ENCODE results near the gene AK1. TPM values are rescaled to one million over a fixed set of nuclear protein-coding genes. Genes with fewer than 3 reads are reported as not detected.

The AK1 gene
- total and polyA plus RNA-seq, 2 of the 8 experiments (the other 6 are each of a cell fraction or from before 2014, with no cell fraction given), result 37.9 to 39.2 TPM

DNA sequence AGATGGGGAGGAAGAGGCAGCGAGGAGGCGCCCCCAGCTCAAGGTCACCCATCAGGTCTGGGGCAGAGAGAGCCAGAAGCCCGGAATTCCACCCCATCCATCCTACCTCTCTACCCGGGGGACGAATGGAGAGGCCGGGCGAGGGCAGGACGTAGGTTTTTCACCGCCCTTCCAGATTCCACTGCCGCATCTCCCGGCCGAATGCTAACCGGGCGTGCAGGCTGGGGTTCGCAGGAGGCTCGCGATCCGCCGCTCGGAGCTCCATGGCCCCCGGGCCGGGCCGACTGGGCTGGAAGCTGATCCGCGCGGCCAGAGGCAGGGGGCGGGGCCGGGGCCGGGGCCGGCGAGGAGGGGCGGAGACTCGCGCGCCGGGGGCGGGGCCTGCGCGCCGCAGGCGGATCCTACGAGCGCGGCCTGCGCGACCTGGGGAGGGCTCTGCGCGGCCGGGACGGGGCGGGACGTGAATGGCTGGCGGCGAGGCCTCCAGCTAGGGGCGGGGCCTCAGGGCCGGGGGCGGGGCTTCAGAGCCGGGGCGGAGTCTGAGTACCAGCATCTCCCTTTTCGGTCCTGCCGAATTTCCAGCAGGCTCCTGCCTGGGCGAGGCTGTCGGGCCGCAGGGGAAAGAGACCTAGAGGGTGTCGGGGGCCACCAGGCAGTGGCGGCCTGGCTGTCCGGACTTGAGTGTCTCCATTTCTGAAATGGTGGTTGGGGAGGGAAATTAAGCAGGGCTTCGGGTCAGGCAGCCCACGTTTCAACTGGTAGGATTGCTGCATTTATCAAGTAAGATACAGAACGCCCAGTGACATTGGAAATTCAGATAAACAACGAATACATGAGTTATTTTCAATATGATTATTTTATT is 39.5 kb upstream of the AK1 start, which contains the start of gene ST6GALNAC4:
Gene ST6GALNAC4, minus strand, starts transcription at position 322 of the 862 bp plus-strand sequence. CDS start 622 bp downstream, outside the sequence.
- no peak within 1 kb of the TSS for H3K4ac ChIP-seq (replicated peaks; ENCODE audit: insufficient read length, low read depth, low read length)
- WGBS, 2 experiments (ENCODE audit: extremely low coverage in 1 of 2, insufficient coverage in 1 of 2, insufficient read length in 1 of 2, insufficient replicate concordance in 2 of 2, low coverage in 1 of 2, low lambda C conversion rate in 2 of 2, missing lambda C conversion rate in 1 of 2), result 12% methylated on average over 28 of the region's 71 CpGs; no CpG with 5 or more reads in 1 of the 2 experiments
- DNase-seq (ENCODE audit: low read depth in 1 of 2, low spot score in 2 of 2) (peak in 1 of 2 experiments; percentile 97), FAIRE-seq (no peak)
- no peak within 1 kb of the TSS for H3K14ac ChIP-seq (ENCODE audit: insufficient read length)
- H3K23me2 ChIP-seq (ENCODE audit: low read depth, low read length), result peaks cover 5% of the 10 kb centered on the region
- H3K4me3 ChIP-seq (ENCODE audit: extremely low read depth in 1 of 4, insufficient read depth in 2 of 4, low read depth in 3 of 4, low read length in 4 of 4), result peak within 1 kb of the TSS; percentile 55 to 70 (median 60)
- H2BK20ac ChIP-seq (ENCODE audit: low read length), result no peak within 1 kb of the TSS
- H3K23ac ChIP-seq (ENCODE audit: insufficient read length), result no peak within 1 kb of the TSS
- peak within 1 kb of the TSS in 3 of 4 experiments; percentile 35 to 63 (median 43); a peak in 5 of 7 replicates for H3K9ac ChIP-seq (replicated peaks in 1 of 4; ENCODE audit: extremely low read depth in 1 of 4, low read depth in 3 of 4, low read length in 3 of 4)
- H3K4me2 ChIP-seq (ENCODE audit: insufficient read depth in 1 of 2, low read depth in 2 of 2, low read length in 2 of 2), result peak within 1 kb of the TSS; percentile 91 to 92
- peaks cover 0 to 6% (median 0%) of the 10 kb centered on the region in 4 experiments; a peak in 1 of 8 replicates for H3K36me3 ChIP-seq (ENCODE audit: control insufficient read depth in 2 of 4, insufficient read depth in 4 of 4, low read length in 3 of 4)
- peaks cover 0 to 12% (median 10%) of the 10 kb centered on the region in 4 experiments; a peak in 5 of 7 replicates for H3K27me3 ChIP-seq (replicated peaks in 1 of 4; ENCODE audit: control insufficient read depth in 3 of 4, extremely low read depth in 1 of 4, insufficient read depth in 3 of 4, low read length in 3 of 4)
- ChIA-PET POLR2A (ENCODE audit: partially characterized antibody) (interaction anchor here (0.6 to 3.7 kb wide), 8 partner anchors 11 to 139 kb away, joined by 3 to 16 read pairs (median 4); partner anchors contain the start of genes SH2D3C and ST6GALNAC6), CTCF (ENCODE audit: partially characterized antibody) (interaction anchor here (0.6 to 2.9 kb wide), 16 partner anchors 9 to 212 kb away, joined by 3 to 13 read pairs (median 4); partner anchors contain the start of genes ST6GALNAC6 and TOR2A)
- no peak within 1 kb of the TSS for H4K91ac ChIP-seq (replicated peaks; ENCODE audit: insufficient read length, low read length)
- H4K20me1 ChIP-seq (replicated peaks in 1 of 2; ENCODE audit: control insufficient read depth in 1 of 2, insufficient read depth in 2 of 2, low read length in 2 of 2), result peaks cover 0 to 3% of the 10 kb centered on the region in 2 experiments
- H2BK5ac ChIP-seq (ENCODE audit: low read depth, low read length), result 0 out of 2 replicates have a peak within 1 kb of the TSS, but pooled peaks have one; percentile 15
- H3K27ac ChIP-seq (ENCODE audit: low read depth, low read length), result no peak within 1 kb of the TSS
- H3K79me1 ChIP-seq (ENCODE audit: low read depth, low read length), result no peaks in the 10 kb centered on the region
- no peak within 1 kb of the TSS for H3K56ac ChIP-seq (replicated peaks; ENCODE audit: insufficient read length, low read depth, low read length)
- H2AFZ ChIP-seq (ENCODE audit: low read length), result peak within 1 kb of the TSS; percentile 24; the same call in 1 of the 2 replicates
- 0 out of 2 replicates have a peak within 1 kb of the TSS, but pooled peaks have one; percentile 10 for H2AK5ac ChIP-seq (ENCODE audit: low read depth, low read length)
- H3K9me3 ChIP-seq (ENCODE audit: insufficient read depth in 2 of 2, low read depth in 1 of 2, low read length in 1 of 2), result no peaks in the 10 kb centered on the region
- H2BK120ac ChIP-seq (replicated peaks; ENCODE audit: low read depth, low read length), result no peak within 1 kb of the TSS
- peaks cover 4 to 8% (median 7%) of the 10 kb centered on the region in 4 experiments for H3K4me1 ChIP-seq (replicated peaks in 1 of 4; ENCODE audit: control insufficient read depth in 3 of 4, insufficient read depth in 4 of 4, low read length in 3 of 4)
- H4K8ac ChIP-seq (ENCODE audit: extremely low read depth, insufficient read depth, low read length), result peak within 1 kb of the TSS; percentile 71
- H3K18ac ChIP-seq (ENCODE audit: extremely low read depth, low read length), result no peak within 1 kb of the TSS; the same call in 1 of the 2 replicates
- peak; percentile 60 for TF ChIP-seq KDM4A (IDR thresholded peaks at IDR 0.05; ENCODE audit: low read depth, low read length, severe bottlenecking)
- no peak for TF ChIP-seq SP1 (IDR thresholded peaks at IDR 0.05; ENCODE audit: low read depth, low read length)
- peak; percentile 16; the same call in 1 of the 2 replicates for TF ChIP-seq NRF1 (IDR thresholded peaks at IDR 0.05; ENCODE audit: low read depth, low read length)
- 0 out of 2 replicates have a peak, but pooled peaks have one; percentile 2 for TF ChIP-seq TEAD4 (IDR thresholded peaks at IDR 0.05; ENCODE audit: low read depth, low read length)
- 0 out of 2 replicates have a peak, but pooled peaks have one; percentile 19 for TF ChIP-seq YY1 (IDR thresholded peaks at IDR 0.05; ENCODE audit: low read depth, low read length)
- peak within 1 kb of the TSS; percentile 86; the same call in 1 of the 2 replicates for H2BK12ac ChIP-seq (ENCODE audit: low read depth, low read length)
- H4K5ac ChIP-seq (ENCODE audit: insufficient read length, low read depth, low read length), result no peak within 1 kb of the TSS
- H3K79me2 ChIP-seq (ENCODE audit: control insufficient read depth in 1 of 2, insufficient read depth in 2 of 2, low read length in 2 of 2), result no peaks in the 10 kb centered on the region
- peak within 1 kb of the TSS; percentile 81; the same call in 1 of the 2 replicates for H2BK15ac ChIP-seq (ENCODE audit: low read length)

Data from H1 (cell line).